Cardiac fibroblast (primary cell): ENCODE results near the gene MEI1.

Experiments
- DNase-seq, 2 donors: peaks; one replicate each; pipeline versions ENCODE4 v3.0.0 to v3.0.0-alpha.2; 2010; ENCODE audit warnings: low read depth in 2 of 2
- H3K4me3 ChIP-seq, 2 donors: replicated peaks in 1 of 2; 1 replicate in 1 of 2; 2 replicates in 1 of 2; pipeline ENCODE4 v1.5.1; 2011; ENCODE audit warnings: low read depth in 2 of 2, low read length in 2 of 2, mild to moderate bottlenecking in 2 of 2, moderate library complexity in 1 of 2
- TF ChIP-seq, protein P1 (sequence below): IDR thresholded peaks from one replicate; pipeline ENCODE4 v1.5.1; 2011; ENCODE audit warnings: low read depth, mild to moderate bottlenecking, low read length, inconsistent platforms

Gene MEI1

DNA sequence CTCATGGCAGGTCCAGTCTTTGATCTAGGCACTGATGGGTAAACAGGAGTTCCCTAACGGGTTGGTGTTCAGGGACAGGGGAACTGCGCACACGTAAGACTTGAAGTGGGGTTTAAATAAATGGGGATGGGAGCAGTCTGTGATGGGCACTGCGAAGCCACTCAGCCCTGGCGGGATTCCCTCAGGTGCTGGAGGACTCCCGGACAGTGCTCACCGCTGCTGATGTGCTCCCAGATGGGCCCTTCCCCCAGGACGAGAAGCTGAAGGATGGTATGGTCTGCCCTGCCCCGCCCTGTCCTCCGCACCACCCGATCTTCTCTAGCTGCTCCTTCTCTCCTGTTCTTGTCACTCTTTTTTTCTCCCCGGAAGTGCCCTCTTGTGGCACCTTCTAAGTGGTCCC, 110.7 kb downstream of the MEI1 start:
- no peak overlapping the region for H3K4me3 ChIP-seq
- TF ChIP-seq, protein P1, sequence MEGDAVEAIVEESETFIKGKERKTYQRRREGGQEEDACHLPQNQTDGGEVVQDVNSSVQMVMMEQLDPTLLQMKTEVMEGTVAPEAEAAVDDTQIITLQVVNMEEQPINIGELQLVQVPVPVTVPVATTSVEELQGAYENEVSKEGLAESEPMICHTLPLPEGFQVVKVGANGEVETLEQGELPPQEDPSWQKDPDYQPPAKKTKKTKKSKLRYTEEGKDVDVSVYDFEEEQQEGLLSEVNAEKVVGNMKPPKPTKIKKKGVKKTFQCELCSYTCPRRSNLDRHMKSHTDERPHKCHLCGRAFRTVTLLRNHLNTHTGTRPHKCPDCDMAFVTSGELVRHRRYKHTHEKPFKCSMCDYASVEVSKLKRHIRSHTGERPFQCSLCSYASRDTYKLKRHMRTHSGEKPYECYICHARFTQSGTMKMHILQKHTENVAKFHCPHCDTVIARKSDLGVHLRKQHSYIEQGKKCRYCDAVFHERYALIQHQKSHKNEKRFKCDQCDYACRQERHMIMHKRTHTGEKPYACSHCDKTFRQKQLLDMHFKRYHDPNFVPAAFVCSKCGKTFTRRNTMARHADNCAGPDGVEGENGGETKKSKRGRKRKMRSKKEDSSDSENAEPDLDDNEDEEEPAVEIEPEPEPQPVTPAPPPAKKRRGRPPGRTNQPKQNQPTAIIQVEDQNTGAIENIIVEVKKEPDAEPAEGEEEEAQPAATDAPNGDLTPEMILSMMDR: no peak
- DNase-seq: no peak

DNA sequence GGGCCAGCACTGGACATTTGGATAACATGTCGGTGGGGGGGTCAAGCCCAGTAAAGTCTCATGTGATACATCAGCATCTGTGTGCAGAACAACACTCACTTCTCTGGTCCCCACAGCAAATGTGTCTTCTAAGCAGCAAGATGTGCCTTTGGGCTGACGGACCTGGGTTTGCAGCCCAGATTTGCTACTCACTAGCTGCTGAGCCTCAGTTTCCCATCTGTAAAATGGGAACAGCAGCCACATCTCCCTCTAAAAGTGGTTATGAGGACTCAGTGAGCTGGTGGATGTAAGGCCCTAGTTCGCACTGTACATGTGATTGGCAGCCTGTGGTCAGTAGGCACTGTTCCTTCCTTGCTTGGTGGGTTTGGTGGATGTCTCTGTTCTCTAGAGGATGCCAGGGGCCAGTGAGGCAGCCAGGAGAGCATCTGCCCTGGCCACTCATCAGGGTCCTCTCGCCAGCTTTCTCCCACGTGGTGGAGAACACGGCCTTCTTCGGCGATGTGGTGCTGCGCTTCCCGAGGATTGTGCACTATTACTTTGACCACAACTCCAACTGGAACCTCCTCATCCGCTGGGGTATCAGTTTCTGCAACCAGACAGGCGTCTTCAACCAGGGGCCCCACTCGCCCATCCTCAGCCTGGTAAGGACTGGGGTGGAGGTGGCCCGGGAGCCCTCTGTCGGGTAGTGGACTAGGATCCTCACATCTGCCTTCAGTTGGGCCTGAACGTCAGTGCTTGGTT, 113.7 kb downstream of the MEI1 start:
- H3K4me3 ChIP-seq: no peak overlapping the region
- TF ChIP-seq, protein P1: no peak

DNA sequence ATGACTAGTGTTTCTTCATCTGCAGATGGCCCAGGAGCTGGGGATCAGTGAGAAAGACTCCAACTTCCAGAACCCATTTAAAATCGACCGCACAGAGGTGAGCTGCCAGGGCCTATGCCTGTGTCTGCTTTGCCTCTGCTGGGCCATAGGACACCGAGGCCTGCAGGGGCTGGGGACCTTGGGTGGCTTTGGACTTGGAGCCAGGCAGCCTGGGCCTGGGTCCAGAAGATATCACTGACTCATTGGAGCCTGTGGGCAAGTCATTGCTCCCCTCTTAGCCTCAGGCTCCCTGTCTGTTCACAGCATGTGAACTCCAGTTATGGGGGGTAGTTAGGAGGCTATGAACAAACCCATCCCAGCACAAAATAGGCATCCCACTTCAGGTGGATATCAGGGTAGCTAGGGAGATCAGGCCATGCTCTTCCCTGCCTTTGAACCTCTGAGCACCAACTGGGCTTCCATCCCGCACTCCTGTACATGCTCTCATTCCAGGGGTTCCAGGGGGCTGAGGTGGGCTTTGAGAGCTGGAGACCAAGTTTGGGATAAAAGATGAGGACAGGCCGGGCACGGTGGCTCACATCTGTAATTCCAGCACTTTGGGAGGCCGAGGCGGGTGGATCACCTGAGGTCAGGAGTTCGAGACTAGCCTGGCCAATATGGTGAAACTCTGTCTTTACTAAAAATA, 114.6 kb downstream of the MEI1 start:
- no peak for DNase-seq
- H3K4me3 ChIP-seq: no peak overlapping the region
- TF ChIP-seq, protein P1: no peak

More for the DNA sequence above, 113.7 kb downstream of the MEI1 start:
- DNase-seq: no peak

DNA sequence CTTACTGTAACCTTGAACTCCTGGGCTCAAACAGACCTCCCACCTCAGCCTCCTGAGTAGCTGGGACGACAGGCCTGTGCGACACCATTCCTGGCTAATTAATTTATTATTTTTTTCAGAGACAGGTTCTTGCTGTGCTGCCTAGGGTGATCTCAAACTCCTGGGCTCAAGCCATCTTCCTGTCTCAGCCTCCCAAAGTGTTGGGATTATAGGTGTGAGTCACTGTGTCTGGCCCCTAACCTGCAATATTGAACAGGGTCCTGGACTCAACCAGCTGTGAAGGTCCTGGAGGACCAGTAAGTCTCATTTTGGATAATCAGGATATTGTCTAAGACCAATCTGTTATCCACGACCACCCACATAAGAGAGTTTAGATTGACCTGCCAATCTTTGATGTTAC, 116.4 kb downstream of the MEI1 start:
- DNase-seq: no peak
- no peak overlapping the region for H3K4me3 ChIP-seq
- TF ChIP-seq, protein P1: no peak

DNA sequence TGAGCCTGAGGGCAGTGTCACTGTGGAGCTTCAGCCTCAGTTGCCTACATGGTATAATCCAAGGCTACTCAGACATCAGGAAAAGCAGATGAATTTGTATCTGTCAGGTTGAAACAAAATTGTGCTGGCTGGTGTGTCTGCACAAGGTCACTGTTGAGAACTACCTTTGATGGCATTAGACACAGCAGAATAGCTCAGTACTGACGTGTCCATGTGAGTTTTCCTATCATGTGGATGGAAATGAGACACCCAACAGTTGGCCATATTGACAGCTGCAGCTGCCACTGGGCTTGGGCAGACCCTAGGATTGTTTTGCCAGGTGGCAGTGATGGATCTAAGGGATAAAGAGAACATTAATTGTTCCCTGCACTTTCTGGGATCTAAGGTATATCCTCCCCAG, 116.9 kb downstream of the MEI1 start:
- TF ChIP-seq, protein P1: no peak
- no peak overlapping the region for H3K4me3 ChIP-seq
- DNase-seq: no peak

DNA sequence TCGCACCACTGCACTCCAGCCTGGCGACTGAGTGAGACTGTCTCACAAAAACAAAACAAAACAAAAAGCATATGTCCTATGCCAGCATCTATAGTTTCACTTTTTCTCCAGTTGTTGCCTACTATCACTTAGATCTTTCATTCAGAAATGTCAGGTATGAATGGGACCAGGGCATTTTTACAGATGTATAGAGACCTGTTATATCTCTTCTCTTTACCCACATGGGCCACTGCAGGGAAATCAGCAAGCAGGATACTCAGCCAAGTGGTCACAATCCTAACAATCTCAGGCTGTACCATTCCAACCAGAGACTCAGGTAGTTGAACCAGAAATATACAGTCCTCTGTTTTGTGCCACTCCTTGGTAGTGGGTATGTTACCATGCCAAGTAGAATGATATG, 117.6 kb downstream of the MEI1 start:
- DNase-seq: no peak
- TF ChIP-seq, protein P1: no peak
- no peak overlapping the region for H3K4me3 ChIP-seq
